ENCODE data around the gene NUDT16L1.
"Not testable (repeated sequence)": the region's sequence is repeated elsewhere in the genome, so short reads cannot be mapped to it uniquely, and the experiment has no call there.

Gene NUDT16L1

GRCh38 chr16:4693296-4693955 is at the start of gene NUDT16L1:
Gene NUDT16L1 (plus strand): TSS chr16:4693562. CDS start chr16:4693727, 165 bp downstream.
- H3K4me3 Mint-ChIP-seq, result peak within 1 kb of the TSS; percentile 87 to 90
- ATAC-seq (replicated peaks), result peak; percentile 93 to 94
- H3K36me3 Mint-ChIP-seq, result peaks cover 26 to 27% of the 10 kb centered on the region in 2 donors
- no peaks in the 10 kb centered on the region for H3K27me3 Mint-ChIP-seq
- peaks cover 22 to 41% of the 10 kb centered on the region in 2 donors for H3K4me1 Mint-ChIP-seq
- peak; percentile 98 for DNase-seq
- H3K27ac Mint-ChIP-seq, result peak within 1 kb of the TSS; percentile 94
- H3K9me3 Mint-ChIP-seq, result no peaks in the 10 kb centered on the region

GRCh38 chr16:4646773-4647643 is 46.4 kb upstream of the NUDT16L1 start:
- no peak for DNase-seq
- Mint-ChIP-seq H3K36me3 (peaks cover 39 to 42% of the 10 kb centered on the region in 2 donors), H3K27ac (no peak overlapping the region), H3K4me1 (peaks cover 30 to 35% of the 10 kb centered on the region in 2 donors), H3K27me3 (no peaks in the 10 kb centered on the region), H3K9me3 (no peaks in the 10 kb centered on the region), H3K4me3 (no peak overlapping the region)
- ATAC-seq (replicated peaks), result no peak

- Mint-ChIP-seq H3K36me3 (peaks cover 39 to 45% of the 10 kb centered on the region in 2 donors), H3K27me3 (no peaks in the 10 kb centered on the region), H3K4me3 (no peak overlapping the region), H3K9me3 (no peaks in the 10 kb centered on the region), H3K27ac (no peak overlapping the region), H3K4me1 (peaks cover 32 to 37% of the 10 kb centered on the region in 2 donors)
- no peak for ATAC-seq (replicated peaks)
- DNase-seq, result no peak
Measured at GRCh38 chr16:4647644-4647980, 45.8 kb upstream of the NUDT16L1 start.

- H3K27ac Mint-ChIP-seq, result peak overlapping the region; percentile 89
- ATAC-seq (replicated peaks) (no peak), DNase-seq (no peak)
- H3K9me3 Mint-ChIP-seq, result no peaks in the 10 kb centered on the region
- peaks cover 34 to 44% of the 10 kb centered on the region in 2 donors for H3K4me1 Mint-ChIP-seq
- peaks cover 46 to 53% of the 10 kb centered on the region in 2 donors for H3K36me3 Mint-ChIP-seq
- no peaks in the 10 kb centered on the region for H3K27me3 Mint-ChIP-seq
- H3K4me3 Mint-ChIP-seq, result peak overlapping the region; percentile 45 to 48
Measured at GRCh38 chr16:4648917-4649316, 44.4 kb upstream of the NUDT16L1 start.

- H3K36me3 Mint-ChIP-seq, result peaks cover 47 to 61% of the 10 kb centered on the region in 2 donors
- no peaks in the 10 kb centered on the region for H3K9me3 Mint-ChIP-seq
- ATAC-seq (replicated peaks) (no peak), DNase-seq (no peak)
- no peaks in the 10 kb centered on the region for H3K27me3 Mint-ChIP-seq
- peak overlapping the region; percentile 81 for H3K27ac Mint-ChIP-seq
- H3K4me1 Mint-ChIP-seq, result peaks cover 34 to 44% of the 10 kb centered on the region in 2 donors
- peak overlapping the region in 1 of 2 donors; percentile 53 for H3K4me3 Mint-ChIP-seq
Measured at GRCh38 chr16:4649744-4650442, 43.5 kb upstream of the NUDT16L1 start.

- H3K27ac Mint-ChIP-seq, result peak overlapping the region; percentile 81
- not testable (repeated sequence) for H3K9me3 Mint-ChIP-seq, H3K27me3 Mint-ChIP-seq
- H3K36me3 Mint-ChIP-seq, result peaks cover 42 to 60% of the 10 kb centered on the region in 2 donors
- H3K4me1 Mint-ChIP-seq, result peaks cover 30 to 44% of the 10 kb centered on the region in 2 donors
- DNase-seq (peak; percentile 35), ATAC-seq (replicated peaks) (peak; percentile 33 to 44)
- peak overlapping the region; percentile 50 to 56 for H3K4me3 Mint-ChIP-seq
Measured at GRCh38 chr16:4650443-4651074, 42.8 kb upstream of the NUDT16L1 start.

- DNase-seq (peak; percentile 71), ATAC-seq (replicated peaks) (peak; percentile 85 to 87)
- H3K27ac Mint-ChIP-seq, result peak overlapping the region; percentile 62
- no peaks in the 10 kb centered on the region for H3K27me3 Mint-ChIP-seq
- H3K4me1 Mint-ChIP-seq, result peaks cover 28 to 44% of the 10 kb centered on the region in 2 donors
- peaks cover 48 to 67% of the 10 kb centered on the region in 2 donors for H3K36me3 Mint-ChIP-seq
- H3K4me3 Mint-ChIP-seq, result peak overlapping the region; percentile 70 to 72
- H3K9me3 Mint-ChIP-seq, result no peaks in the 10 kb centered on the region
Measured at GRCh38 chr16:4651827-4652226, 41.5 kb upstream of the NUDT16L1 start.

- no peak for ATAC-seq (replicated peaks)
- H3K4me1 Mint-ChIP-seq, result peaks cover 28 to 44% of the 10 kb centered on the region in 2 donors
- no peaks in the 10 kb centered on the region for H3K9me3 Mint-ChIP-seq
- no peak overlapping the region for H3K27ac Mint-ChIP-seq
- no peak for DNase-seq
- peak overlapping the region in 1 of 2 donors; percentile 70 for H3K4me3 Mint-ChIP-seq
- peaks cover 48 to 70% of the 10 kb centered on the region in 2 donors for H3K36me3 Mint-ChIP-seq
- H3K27me3 Mint-ChIP-seq, result no peaks in the 10 kb centered on the region
Measured at GRCh38 chr16:4652561-4652960, 40.8 kb upstream of the NUDT16L1 start.

- no peaks in the 10 kb centered on the region for H3K27me3 Mint-ChIP-seq
- H3K4me3 Mint-ChIP-seq, result no peak overlapping the region
- no peak overlapping the region for H3K27ac Mint-ChIP-seq
- no peaks in the 10 kb centered on the region for H3K9me3 Mint-ChIP-seq
- peaks cover 51 to 70% of the 10 kb centered on the region in 2 donors for H3K36me3 Mint-ChIP-seq
- DNase-seq (no peak), ATAC-seq (replicated peaks) (no peak)
- peaks cover 29 to 44% of the 10 kb centered on the region in 2 donors for H3K4me1 Mint-ChIP-seq
Measured at GRCh38 chr16:4654011-4654963, 39.1 kb upstream of the NUDT16L1 start.

- peaks cover 29 to 46% of the 10 kb centered on the region in 2 donors for H3K4me1 Mint-ChIP-seq
- peaks cover 51 to 69% of the 10 kb centered on the region in 2 donors for H3K36me3 Mint-ChIP-seq
- no peak for ATAC-seq (replicated peaks)
- no peaks in the 10 kb centered on the region for H3K9me3 Mint-ChIP-seq
- no peaks in the 10 kb centered on the region for H3K27me3 Mint-ChIP-seq
- no peak overlapping the region for H3K4me3 Mint-ChIP-seq
- H3K27ac Mint-ChIP-seq, result peak overlapping the region; percentile 9
- DNase-seq, result no peak
Measured at GRCh38 chr16:4654964-4655590, 38.3 kb upstream of the NUDT16L1 start.

- H3K4me1 Mint-ChIP-seq, result peaks cover 29 to 47% of the 10 kb centered on the region in 2 donors
- no peak overlapping the region for H3K4me3 Mint-ChIP-seq
- no peak overlapping the region for H3K27ac Mint-ChIP-seq
- DNase-seq, result no peak
- no peaks in the 10 kb centered on the region for H3K27me3 Mint-ChIP-seq
- no peaks in the 10 kb centered on the region for H3K9me3 Mint-ChIP-seq
- no peak for ATAC-seq (replicated peaks)
- peaks cover 49 to 63% of the 10 kb centered on the region in 2 donors for H3K36me3 Mint-ChIP-seq
Measured at GRCh38 chr16:4655801-4656200, 37.6 kb upstream of the NUDT16L1 start.

- no peak for ATAC-seq (replicated peaks)
- Mint-ChIP-seq H3K4me1 (peaks cover 31 to 47% of the 10 kb centered on the region in 2 donors), H3K4me3 (no peak overlapping the region), H3K27ac (no peak overlapping the region), H3K36me3 (peaks cover 49 to 59% of the 10 kb centered on the region in 2 donors), H3K9me3 (no peaks in the 10 kb centered on the region), H3K27me3 (no peaks in the 10 kb centered on the region)
- DNase-seq, result no peak
Measured at GRCh38 chr16:4656221-4656620, 37.1 kb upstream of the NUDT16L1 start.
